GM12874 (cell line): ENCODE measurements around the gene CRTC1.

ENCODE experiments used
- CTCF ChIP-seq: IDR thresholded peaks from 2 replicates; pipeline ENCODE4 v1.5.1; 2011; ENCODE audit warnings: low read depth, mild to moderate bottlenecking, control low read depth, low read length, moderate library complexity; ENCODE audit not compliant: insufficient read depth

CRTC1 gene

GRCh38 chr19:18639706-18640243, 43.7 kb upstream of the CRTC1 start:
- no peak for TF ChIP-seq CTCF

- 0 out of 2 replicates have a peak, but pooled peaks have one; percentile 7 for TF ChIP-seq CTCF
Measured at GRCh38 chr19:18644196-18645034, 39.1 kb upstream of the CRTC1 start.

DNA sequence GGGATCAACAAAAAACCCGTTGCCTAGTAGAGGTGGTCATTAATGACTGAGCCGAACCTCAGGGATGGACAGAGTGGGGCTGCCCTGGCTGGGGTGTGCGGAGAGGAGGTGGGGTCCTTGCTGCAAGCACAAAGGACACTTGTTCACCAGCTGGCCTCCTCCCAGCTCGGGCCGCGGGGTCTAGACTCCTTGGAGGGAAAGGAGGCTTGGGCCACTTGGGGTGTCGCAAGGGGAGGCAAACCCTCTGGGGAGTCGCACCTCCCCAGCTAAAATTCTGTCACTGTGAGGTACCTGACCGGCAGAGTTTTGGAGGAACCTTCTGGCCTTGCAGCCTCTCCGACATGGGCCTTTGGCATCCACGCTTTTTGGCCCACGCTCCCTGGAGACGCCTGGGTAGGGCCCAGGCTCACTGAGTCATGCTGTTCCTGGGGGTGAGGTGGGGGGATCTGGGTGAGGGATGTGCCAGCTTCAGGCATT, 38.4 kb upstream of the CRTC1 start:
- TF ChIP-seq CTCF = no peak

GRCh38 chr19:18646535-18647370, 36.7 kb upstream of the CRTC1 start:
- no peak for TF ChIP-seq CTCF

- TF ChIP-seq CTCF = no peak
Measured at GRCh38 chr19:18647371-18647767, 36.1 kb upstream of the CRTC1 start.

DNA sequence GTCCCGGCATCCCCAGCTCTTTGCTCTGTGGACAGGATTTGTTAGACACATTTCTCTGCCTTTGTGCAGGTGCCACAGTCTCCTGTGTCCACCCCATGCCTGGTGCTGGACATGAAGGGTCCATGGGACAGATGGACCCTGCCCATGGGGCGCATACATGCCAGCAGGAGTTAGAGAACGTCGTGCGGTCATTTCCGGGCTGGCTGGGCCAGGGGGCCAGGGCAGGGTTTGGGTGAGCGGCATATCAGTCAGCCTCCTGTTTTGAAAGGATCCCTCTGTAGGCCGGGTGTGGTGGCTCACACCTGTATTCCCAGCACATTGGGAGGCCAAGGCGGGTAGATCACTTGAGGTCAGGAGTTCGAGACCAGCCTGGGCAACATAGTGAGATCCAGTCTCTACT, 35.7 kb upstream of the CRTC1 start:
- no peak for TF ChIP-seq CTCF

DNA sequence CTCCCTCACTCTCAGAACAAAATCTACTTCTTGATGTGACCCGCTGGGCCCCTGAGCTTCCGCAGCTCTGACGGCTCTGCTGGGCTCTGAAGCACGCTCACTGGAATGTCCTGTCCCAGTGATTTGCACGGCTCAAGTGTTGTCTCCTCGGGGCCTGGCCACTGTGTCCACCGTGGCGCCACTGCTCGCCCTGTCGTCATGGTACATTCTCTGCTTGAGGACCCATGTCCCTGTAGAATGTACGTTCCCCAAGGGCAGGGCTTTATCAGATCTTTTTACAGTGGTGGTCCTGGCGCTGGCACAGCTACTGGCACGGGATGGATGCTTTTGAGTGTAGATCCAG, 34.5 kb upstream of the CRTC1 start:
- no peak for TF ChIP-seq CTCF
